Right cardiac atrium (tissue), 5 donors: Measurements from ENCODE around the gene PIGX. TPM values are rescaled to one million over a fixed set of nuclear protein-coding genes. Genes with fewer than 3 reads are reported as not detected.
"Not testable (repeated sequence)": the region's sequence is repeated elsewhere in the genome, so short reads cannot be mapped to it uniquely, and the experiment has no call there.

Experiments used
- ATAC-seq, 2 donors: fragments of 200-7000 bp; cut with Tn5 transposase; one replicate each; pipeline versions ENCODE4 v1.8.0 to v1.9.1; 2020; ENCODE audit warnings: moderate library complexity in 2 of 2, mild to moderate bottlenecking in 1 of 2
- DNase-seq, 3 donors: peaks; one replicate each; pipeline ENCODE4 v3.0.0-alpha.2; 2020
- H3K27ac ChIP-seq: one replicate; pipeline ENCODE4 v1.5.1; 2013; ENCODE audit warnings: mild to moderate bottlenecking, low read length, control low read depth, moderate library complexity
- H3K27me3 ChIP-seq: one replicate; pipeline ENCODE4 v1.6.1; 2013; ENCODE audit not compliant: control insufficient read depth, insufficient read depth
- H3K4me1 ChIP-seq: one replicate; pipeline ENCODE4 v1.6.1; 2013; ENCODE audit warnings: low read length; ENCODE audit not compliant: control insufficient read depth, insufficient read depth
- H3K4me3 ChIP-seq: one replicate; pipeline ENCODE4 v1.5.1; 2013; ENCODE audit warnings: low read length, control low read depth
- H3K9me3 ChIP-seq: one replicate; pipeline ENCODE4 v1.6.1; 2013; ENCODE audit warnings: low read length; ENCODE audit not compliant: control insufficient read depth
- WGBS: extraction: QIAGEN DNeasy Blood & Tissue Kit; methylation state at CpG from one replicate; pipeline ENCODE4 v1.1.7; 2013; 5-methylcytosine and 5-hydroxymethylcytosine counted together
- intact Hi-C, 4 donors: fragments of 100-400 bp; cut with DNase I; formaldehyde crosslinking; loops; one replicate each; pipeline versions ENCODE4 v1.11.0 to v1.14.0; 2022 to 2023
- polyA plus RNA-seq: library from polyadenylated mRNA; stranded (reverse); fragments of 200-250 nt; gene quantifications from one replicate; pipeline ENCODE4 v1.2.3, GENCODE V29; 2013
- total RNA-seq, 4 donors: library from RNA; stranded (reverse); fragmentation: NEBNext Ultra II Directional; extraction: Animal tissue kit (Norgen Biotek cat#: 25700); gene quantifications; one replicate each; pipeline ENCODE4 v1.2.1, GENCODE V29; 2021
- donor health status: healthy with polysubstance abuse.
- donor health status: DM: no; HTN: yes; CAD: no.
- donor health status: DM: no; HTN: no; CAD: no.
- donor health status: DM: no; HTN: yes; CAD: no; lungs with severe emphysema.
- donor health status: DM: yes; HTN: yes; CAD: no.

The PIGX gene
- total and polyA plus RNA-seq, 5 donors = 12.0 to 18.4 (median 16.0) TPM

DNA sequence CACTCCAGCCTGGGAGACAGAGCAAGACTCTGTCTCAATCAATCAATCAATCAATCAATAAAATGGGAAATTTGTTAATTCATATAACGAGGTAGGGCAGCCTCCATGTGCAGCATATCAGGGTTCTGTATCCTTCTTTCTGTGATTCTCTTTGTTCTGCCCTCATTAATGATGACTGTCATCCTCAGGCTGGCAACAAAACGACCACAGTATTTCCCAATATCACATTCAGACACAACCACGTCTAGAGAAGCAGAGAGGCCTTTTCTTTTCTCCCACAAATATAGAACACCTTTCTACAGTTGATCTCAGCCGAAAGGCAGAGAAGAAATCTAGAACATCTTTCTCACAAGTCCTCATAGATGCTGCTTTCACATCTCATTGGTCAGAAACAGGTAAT is 11.4 kb upstream of the PIGX start:
- no peaks in the 10 kb centered on the region for H3K9me3 ChIP-seq
- intact Hi-C loops = no loop called here
- no peak overlapping the region for H3K27ac ChIP-seq
- no peak for ATAC-seq
- no peak for DNase-seq
- no peak overlapping the region for H3K4me3 ChIP-seq
- WGBS = 81% methylated on average over 4 of the region's 4 CpGs
- no peaks in the 10 kb centered on the region for H3K27me3 ChIP-seq
- H3K4me1 ChIP-seq = no peaks in the 10 kb centered on the region

- DNase-seq (no peak), ATAC-seq (no peak)
- Histone ChIP-seq H3K27ac (no peak overlapping the region), H3K4me1 (peaks cover 3% of the 10 kb centered on the region), H3K4me3 (no peak overlapping the region), H3K9me3 (no peaks in the 10 kb centered on the region), H3K27me3 (no peaks in the 10 kb centered on the region)
- 85% methylated on average over 5 of the region's 5 CpGs for WGBS
- intact Hi-C loops = no loop called here
These were observed 5.8 kb upstream of the PIGX start for GRCh38 chr3:196706327-196706726.

DNA sequence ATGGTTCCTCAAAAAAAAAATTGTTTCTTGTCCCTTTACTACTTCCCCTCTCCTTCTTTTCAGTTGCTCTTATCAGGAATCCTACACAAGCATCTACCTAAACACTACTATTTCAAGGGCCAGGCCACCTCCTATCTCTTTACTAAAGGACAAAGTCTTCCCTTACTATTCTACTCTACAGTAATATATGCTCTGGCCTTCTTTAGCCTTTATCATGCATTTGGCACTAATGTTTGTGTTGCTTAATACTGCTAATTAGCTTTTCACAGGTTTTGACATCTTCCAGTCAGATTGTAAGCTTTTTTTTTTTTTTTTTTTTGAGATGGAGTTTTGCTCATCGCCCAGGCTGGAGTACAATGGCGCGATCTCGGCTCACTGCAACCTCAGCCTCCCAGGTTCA is 5.4 kb upstream of the PIGX start:
- no peak for DNase-seq
- whole genome bisulfite sequencing = over 99% methylated on average over 4 of the region's 4 CpGs

GRCh38 chr3:196707566-196707965 is 4.6 kb upstream of the PIGX start:
- ATAC-seq = no peak
- Histone ChIP-seq H3K27me3 (no peaks in the 10 kb centered on the region), H3K27ac (no peak overlapping the region), H3K4me1 (peaks cover 4% of the 10 kb centered on the region), H3K4me3 (no peak overlapping the region), H3K9me3 (no peaks in the 10 kb centered on the region)
- intact Hi-C loops = no loop called here
- no peak for DNase-seq
- WGBS = 90% methylated on average over 8 of the region's 8 CpGs

More for the DNA sequence above, 5.4 kb upstream of the PIGX start:
- H3K4me1 ChIP-seq = peaks cover 4% of the 10 kb centered on the region
- H3K4me3 ChIP-seq = no peak overlapping the region
- H3K9me3 ChIP-seq = no peaks in the 10 kb centered on the region
- no peaks in the 10 kb centered on the region for H3K27me3 ChIP-seq
- no peak overlapping the region for H3K27ac ChIP-seq
- intact Hi-C loops = no loop called here
- ATAC-seq = no peak

GRCh38 chr3:196708467-196708866 is 3.7 kb upstream of the PIGX start:
- WGBS = 70% methylated on average over 7 of the region's 7 CpGs
- intact Hi-C loops = no loop called here
- ATAC-seq (no peak), DNase-seq (no peak)
- Histone ChIP-seq H3K27me3 (no peaks in the 10 kb centered on the region), H3K27ac (no peak overlapping the region), H3K4me1 (peaks cover 4% of the 10 kb centered on the region), H3K9me3 (no peaks in the 10 kb centered on the region), H3K4me3 (no peak overlapping the region)

GRCh38 chr3:196712514-196713413 is 587 bp downstream of the PIGX start:
- peak overlapping the region; percentile 92 for H3K27ac ChIP-seq
- intact Hi-C loops = no loop called here
- H3K4me1 ChIP-seq = peaks cover 4% of the 10 kb centered on the region
- 5% methylated on average over 64 of the region's 64 CpGs for WGBS
- no peaks in the 10 kb centered on the region for H3K27me3 ChIP-seq
- DNase-seq = peak; percentile 72 to 90 (median 89)
- no peaks in the 10 kb centered on the region for H3K9me3 ChIP-seq
- ATAC-seq = peak; percentile 87 to 91
- peak overlapping the region; percentile 89 for H3K4me3 ChIP-seq

DNA sequence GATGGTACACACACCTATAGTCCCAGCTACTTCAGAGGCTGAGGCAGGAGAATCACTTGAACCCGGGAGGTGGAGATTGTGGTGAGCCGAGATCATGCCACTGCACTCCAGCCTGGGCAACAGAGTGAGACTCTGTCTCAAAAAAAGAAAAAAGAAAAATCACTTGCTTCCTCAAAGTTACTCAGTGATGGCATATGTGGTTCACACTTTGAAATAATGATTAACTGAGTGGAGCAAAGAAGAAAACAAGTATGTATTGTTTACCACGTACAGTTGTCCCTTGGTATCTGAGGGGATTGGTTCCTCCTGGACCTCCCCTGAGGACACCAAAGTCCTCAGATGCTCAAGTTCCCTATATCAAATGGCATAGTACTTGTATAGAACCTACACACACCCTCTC is 5.0 kb downstream of the PIGX start:
- WGBS = 95% methylated on average over 3 of the region's 3 CpGs
- ATAC-seq, intact Hi-C loops, H3K4me3 ChIP-seq, H3K4me1 ChIP-seq, H3K27me3 ChIP-seq, DNase-seq, H3K9me3 ChIP-seq, H3K27ac ChIP-seq: not testable (repeated sequence)

GRCh38 chr3:196721097-196721496 is 8.9 kb downstream of the PIGX start:
- WGBS = over 99% methylated on average over 2 of the region's 2 CpGs
- DNase-seq = no peak
- intact Hi-C loops = no loop called here

GRCh38 chr3:196726788-196727675 is 14.9 kb downstream of the PIGX start:
- 84% methylated on average over 7 of the region's 7 CpGs for WGBS
- DNase-seq = no peak
- Histone ChIP-seq H3K4me3 (no peak overlapping the region), H3K27me3 (no peaks in the 10 kb centered on the region), H3K4me1 (no peaks in the 10 kb centered on the region), H3K27ac (no peak overlapping the region), H3K9me3 (no peaks in the 10 kb centered on the region)
- ATAC-seq = no peak
- intact Hi-C loops = no loop called here

More at GRCh38 chr3:196721097-196721496, 8.9 kb downstream of the PIGX start:
- Histone ChIP-seq H3K27me3 (no peaks in the 10 kb centered on the region), H3K27ac (no peak overlapping the region), H3K4me1 (no peaks in the 10 kb centered on the region), H3K4me3 (no peak overlapping the region), H3K9me3 (no peaks in the 10 kb centered on the region)
- no peak for ATAC-seq

DNA sequence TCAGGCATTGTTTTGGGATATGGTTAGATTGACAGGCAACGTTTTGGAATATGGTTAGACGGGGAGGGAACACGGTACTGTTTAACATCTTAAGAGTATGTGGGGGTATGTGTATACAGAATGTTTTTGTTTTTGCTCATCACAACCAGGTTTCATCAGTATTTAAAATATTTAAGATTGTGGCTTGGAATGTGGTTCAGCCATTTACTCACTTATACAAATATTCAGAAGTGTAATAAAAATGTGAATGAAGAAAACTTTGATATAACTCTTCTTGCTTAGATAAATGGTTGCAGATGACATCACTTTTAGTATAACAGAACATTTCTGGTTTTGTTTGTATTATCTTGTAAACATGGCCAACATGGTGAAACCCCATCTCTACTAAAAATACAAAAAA is 23.6 kb downstream of the PIGX start:
- no peaks in the 10 kb centered on the region for H3K9me3 ChIP-seq
- intact Hi-C loops = no loop called here
- no peak overlapping the region for H3K27ac ChIP-seq
- H3K4me1 ChIP-seq = no peaks in the 10 kb centered on the region
- no peaks in the 10 kb centered on the region for H3K27me3 ChIP-seq
- 86% methylated on average over 3 of the region's 3 CpGs for WGBS
- DNase-seq (no peak), ATAC-seq (no peak)
- no peak overlapping the region for H3K4me3 ChIP-seq
